HG03342 (cell line): ENCODE results near the gene ERGIC1.

ENCODE experiments used
- ATAC-seq: cut with Tn5 transposase; IDR thresholded peaks from one replicate; pipeline ENCODE4 v1.9.1; 2021; ENCODE audit warnings: mild to moderate bottlenecking, moderate library complexity; ENCODE audit not compliant: unreplicated experiment

ERGIC1 gene

DNA sequence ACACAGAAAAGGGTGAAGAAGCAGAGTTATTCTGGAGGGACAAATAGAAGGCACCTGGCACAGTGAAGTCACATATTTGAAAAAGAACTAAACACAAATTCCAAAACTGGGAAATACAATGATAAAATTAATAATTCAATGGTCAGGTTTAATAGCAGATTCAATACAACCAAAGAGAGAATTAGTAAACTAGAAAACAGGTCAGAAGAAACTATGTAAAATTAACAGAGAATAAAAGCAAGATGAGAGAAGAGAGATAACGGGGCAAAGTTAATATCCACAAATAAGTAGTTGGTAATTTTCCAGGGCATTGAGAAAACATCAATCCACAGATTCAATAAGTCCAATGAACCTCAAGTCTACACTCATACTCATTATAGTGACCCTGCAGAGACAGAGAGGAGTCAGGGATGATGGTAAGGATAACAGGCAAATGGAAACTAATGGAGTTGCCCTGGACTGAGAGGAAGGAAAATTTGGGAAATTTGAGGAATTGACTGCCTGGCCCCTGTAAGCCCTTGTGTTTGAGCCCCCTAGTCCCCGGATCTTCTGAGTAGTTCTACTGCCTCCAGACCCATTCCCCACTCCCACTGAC, 8.3 kb upstream of the ERGIC1 start:
- ATAC-seq, result no peak

DNA sequence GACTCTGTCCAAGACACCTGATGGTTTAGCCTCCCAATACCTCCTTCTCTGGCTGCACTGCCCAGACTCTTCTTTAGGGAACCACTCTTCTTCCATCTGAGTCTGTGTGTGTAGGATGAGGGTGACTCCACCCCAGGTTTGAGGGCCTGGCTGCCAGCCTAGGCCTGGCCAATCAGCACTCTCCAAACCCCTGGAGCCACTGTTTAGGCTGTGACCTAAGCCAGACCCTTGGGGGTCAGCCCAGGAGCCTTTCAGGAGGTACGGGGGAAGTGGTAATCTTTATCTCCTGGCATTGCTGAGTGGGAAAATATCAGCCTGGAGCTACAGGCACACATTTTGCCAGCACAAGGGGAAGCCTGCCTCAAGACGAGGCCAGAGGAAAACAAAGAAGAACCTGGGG, 6.2 kb upstream of the ERGIC1 start:
- ATAC-seq, result no peak

DNA sequence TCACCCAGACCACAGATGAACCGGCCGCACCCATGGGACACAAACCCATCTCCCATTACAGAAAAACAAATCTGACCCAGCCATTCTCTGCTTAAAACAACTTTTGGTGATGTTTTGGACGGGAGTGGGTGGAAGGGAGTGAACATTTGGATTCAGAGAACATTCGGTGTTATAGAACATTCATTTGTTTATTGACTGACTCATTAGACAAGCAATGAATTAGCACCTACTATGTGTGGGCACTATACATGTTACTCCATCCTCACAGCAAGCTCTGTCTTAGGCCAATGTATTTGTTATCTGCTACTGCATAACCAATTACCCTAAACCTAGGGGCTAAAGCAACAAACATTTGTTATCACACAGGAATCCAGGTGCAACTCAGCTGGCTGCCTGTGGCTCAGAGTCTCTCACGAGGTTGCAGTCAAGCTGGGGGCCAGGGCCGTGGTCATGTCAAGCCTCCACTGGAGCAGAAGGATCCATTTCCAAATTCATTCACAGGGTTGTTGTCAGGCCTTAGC, 5.1 kb upstream of the ERGIC1 start:
- no peak for ATAC-seq

DNA sequence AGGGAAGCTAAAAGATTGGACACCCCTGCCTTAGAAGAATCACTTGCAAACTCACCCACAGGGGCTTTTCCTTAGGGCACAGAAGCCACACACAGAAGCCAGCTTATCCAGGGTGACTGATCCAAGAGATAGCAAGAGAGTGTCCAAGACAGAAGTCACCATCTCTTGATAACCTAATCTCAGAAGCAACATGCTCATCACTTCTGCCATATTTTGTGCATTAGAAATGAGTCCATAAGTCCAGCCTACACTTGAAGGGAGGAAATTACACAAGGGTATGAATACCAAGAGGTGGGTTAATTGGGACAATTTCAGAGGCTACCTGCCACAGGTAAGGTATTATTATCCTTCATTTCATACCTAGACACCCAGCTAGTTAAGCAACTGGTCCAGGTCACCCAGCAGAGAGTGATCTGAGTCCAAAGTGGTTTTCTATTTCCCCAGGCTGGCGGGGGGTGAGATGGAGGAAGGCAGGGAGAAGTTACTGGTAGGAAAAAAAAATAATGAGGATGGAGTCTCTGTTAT, 3.7 kb upstream of the ERGIC1 start:
- no peak for ATAC-seq

DNA sequence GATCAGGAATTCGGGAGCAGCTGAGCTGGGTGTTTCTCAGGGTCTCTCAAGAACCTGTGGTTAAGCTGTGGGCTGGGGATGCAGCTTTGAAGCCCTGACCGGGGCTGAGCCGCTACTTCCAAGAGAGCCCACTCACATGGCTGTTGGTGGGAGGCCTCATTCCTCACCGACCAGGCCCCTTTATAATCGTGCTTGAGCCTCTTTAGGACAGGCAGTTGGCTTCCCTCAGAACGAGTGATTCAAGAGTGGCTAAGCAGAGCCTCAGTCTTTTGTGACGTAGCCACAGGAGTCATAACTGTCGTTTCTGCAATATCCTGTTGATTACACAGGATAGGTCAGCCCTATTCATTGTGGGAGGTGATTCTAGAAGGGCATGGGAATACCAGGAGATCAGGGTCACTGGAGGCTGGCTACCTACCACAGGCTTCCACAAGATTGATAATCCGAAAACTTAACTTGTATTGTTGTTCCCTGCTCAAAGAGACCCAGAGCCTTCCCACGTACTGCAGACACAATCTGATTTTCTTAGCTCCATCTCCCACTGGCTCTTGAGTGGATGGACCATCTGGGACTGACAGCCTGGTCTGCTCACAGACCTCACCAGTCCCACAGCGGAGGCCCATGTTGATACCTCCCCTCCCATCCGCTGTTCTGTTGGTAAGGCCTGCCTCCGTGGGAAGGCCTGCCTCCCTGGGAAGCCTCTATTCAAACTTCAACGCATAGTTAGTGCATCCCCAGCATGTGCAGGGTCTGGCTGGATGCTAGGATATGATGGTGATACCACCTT, 3.0 kb upstream of the ERGIC1 start:
- no peak for ATAC-seq

DNA sequence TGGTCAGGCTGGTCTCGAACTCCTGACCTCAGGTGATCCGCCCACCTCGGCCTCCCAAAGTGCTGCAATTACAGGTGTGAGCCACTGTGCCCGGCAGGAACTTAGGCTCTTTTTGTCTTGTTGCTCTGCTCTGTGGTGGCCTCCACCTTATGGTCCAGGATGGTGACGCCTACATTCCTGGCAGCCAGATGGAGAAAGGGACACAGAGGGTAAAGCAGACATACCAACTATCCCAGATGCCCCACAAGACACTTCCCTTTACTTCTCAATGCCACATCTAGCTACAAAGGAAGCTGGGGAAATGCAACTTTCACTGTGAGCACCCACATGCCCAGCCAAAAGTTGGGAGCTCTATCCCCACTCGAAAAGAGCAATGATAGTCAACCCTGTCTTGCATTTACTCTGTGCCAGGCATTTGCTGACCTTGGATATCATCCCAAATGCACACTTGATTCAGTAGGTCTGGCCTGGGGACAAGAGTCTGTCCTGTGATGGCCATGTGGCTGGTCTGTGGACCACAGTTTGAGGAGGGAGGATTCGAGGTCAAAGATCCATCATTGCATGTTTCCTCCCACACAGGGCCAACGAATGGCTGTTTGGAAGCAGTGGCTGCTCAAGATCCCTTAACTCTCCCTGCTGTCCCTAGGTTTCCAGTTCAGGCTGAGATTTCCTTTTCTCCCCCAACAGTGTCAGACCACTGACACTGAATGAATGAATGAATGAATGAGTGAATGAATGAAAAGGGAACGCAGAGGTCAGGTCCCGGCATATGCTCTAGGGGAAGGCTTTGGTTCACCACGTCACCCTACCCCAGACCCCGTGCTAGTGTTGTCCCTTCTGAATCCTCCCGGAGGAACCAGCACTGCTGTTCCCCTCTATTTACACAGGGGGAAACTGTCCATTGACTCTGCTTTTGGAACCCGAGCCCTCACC, 1.4 kb upstream of the ERGIC1 start:
- ATAC-seq, result no peak

DNA sequence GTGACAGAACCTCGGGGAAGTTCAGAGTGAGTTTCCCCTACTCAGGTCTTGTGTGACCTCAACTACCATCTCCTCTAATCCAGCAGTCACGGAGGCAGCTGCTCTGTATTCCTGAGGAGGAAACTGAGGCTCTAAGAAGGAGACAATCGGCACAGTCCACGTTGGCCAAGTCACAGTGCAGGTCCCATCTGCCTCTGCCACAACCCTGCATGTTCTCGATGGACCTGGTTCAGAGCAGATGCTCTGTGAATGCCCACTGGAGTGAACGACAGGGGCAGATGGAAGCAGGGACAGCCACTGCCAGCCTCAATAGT, 722 bp upstream of the ERGIC1 start:
- ATAC-seq, result no peak

DNA sequence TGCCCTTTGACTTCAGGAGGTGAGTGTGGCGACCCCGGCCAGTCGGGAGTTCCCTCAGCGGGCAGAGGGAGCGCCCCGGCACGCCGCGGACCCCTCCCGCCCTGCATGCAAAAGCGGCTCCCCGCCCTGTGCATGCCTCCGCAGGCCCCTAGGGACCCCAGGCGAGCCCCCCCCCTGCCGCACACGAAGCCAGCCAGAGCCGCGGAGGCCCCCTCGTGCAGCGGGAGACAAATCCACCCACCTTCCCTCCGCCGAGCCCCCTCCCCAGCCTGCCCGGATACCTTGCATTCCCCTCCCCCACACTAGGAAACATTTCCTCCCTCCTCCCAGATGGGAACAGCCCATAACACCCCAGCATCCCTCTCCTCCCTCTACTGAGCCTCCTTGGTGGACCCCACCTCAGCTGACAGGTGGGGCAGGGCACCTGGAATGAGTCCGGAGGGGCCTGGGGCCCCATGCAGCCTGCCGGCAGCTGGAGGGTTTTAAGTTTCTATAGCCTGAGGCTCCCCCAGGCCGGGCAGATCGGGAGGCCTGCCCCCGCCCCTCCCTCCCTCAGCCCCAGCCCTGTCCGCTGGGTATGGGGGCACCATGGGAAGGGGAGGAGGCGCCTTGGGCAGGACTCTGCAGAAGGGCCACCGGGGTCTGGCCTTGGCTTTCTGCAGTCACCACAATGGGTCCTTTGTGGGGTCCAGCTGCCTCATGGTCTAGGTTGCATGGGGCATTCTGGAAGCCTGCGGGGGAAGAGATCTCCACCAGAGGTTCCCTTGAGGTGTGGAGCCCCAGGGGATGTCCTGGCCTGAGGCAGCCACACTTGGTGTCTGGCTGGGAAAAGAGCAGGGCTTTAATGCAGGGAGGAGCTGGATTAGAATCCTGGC, 601 bp downstream of the ERGIC1 start:
- ATAC-seq, result peak; percentile 25

DNA sequence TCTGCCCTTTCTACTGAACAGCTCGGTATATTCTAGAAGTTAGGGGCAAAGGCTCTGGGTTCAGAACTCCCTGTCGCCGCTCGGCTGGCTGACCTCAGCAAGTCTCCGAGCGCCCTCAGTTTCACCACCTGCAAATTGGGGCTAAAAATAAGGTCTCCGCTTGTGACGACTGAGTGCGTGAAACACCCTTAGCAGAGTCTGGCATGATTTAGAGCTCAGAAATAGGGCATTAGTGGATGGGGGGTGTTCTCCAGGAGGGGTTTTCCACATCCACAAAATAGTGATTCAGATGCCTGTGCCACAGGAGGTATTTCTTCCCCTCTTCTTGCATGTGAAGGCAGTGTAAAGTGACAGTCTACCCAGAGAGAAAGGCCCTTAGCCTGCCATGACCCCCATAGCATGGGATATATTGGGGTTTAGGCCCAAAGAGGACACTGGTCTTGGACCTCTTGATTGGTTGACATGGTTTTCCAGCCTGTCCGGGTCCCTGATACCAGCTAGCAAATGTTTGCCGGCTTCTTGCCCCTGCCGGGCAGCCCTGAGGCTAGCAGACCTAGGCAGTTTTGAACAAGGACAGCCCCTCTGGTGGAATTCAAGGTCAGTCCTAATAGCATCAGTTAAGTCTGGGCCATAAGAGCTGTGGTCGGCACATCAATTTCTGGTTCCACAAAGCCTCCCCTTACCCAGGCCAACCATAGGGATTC, 1.4 kb downstream of the ERGIC1 start:
- ATAC-seq, result peak; percentile 3

DNA sequence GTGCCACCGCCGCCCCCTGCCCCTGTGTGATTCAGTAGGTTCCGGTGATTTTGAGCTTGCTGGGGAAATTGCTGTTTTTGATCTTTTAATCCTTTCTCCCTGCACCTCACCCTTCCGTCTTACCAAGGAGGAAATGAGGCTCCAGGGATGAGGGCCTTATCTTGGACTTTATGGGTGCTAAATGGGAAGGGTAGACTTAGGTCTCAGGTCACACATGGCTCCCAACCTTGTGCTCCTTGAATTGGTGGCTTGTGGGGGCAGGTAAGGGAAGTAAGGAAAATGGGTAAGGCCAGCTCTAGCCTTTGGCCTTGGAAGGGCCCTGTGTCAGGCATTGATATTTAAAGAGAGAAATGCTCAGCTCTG, 1.9 kb downstream of the ERGIC1 start:
- ATAC-seq, result no peak

DNA sequence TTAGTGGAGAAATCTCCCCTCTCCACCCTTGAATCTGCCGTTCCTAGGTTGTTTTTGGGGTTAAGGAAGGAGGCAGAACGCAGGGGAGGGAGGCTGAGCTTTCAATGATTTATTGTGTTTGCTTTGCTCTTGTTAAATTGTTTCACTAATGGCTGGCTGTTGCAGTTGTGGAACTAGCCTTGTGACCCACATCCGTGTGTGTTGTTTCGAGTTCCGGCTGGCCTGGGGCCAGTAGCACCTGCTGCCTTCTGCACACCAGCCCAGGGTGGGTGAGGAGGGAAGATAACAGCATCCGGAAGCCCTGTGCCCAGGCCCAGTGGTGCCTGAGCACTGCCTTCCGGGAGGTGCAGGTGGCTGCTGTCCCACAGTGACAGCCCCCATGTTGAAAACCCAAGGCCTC, 3.6 kb downstream of the ERGIC1 start:
- peak; percentile 57 for ATAC-seq

DNA sequence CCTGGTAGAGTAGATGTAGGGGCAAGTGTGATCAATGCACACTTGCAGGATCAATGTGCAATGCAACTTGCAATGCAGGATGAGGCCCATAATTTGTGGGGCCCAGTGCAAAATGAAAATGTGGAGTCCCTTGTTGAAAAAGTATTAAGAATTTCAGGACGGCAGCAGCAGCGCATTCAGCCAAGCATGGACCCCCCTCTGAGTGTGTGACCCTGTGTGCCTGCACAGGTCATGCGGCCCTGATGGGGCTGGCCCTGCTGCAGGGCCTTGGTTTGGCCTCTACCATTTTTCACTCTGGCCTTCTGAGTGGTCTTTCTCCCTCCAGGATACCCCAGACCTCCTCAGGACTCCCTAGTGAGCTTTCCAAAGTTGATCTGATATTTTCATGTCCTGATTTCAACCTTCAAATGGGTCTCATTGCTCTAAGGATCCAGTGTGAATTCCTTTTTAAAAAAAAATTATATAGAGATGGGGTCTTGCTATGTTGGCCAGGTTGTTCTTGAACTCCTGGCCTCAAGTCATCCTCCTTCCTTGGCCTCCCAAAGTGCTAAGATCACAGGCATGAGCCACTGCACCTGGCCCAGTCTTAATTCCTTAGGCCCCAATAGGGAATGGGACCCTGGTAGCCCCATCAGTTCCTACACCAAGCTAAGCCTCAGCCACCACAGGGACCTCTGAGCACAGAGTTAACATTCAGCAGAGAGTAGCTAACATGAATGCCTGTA, 4.3 kb downstream of the ERGIC1 start:
- no peak for ATAC-seq

DNA sequence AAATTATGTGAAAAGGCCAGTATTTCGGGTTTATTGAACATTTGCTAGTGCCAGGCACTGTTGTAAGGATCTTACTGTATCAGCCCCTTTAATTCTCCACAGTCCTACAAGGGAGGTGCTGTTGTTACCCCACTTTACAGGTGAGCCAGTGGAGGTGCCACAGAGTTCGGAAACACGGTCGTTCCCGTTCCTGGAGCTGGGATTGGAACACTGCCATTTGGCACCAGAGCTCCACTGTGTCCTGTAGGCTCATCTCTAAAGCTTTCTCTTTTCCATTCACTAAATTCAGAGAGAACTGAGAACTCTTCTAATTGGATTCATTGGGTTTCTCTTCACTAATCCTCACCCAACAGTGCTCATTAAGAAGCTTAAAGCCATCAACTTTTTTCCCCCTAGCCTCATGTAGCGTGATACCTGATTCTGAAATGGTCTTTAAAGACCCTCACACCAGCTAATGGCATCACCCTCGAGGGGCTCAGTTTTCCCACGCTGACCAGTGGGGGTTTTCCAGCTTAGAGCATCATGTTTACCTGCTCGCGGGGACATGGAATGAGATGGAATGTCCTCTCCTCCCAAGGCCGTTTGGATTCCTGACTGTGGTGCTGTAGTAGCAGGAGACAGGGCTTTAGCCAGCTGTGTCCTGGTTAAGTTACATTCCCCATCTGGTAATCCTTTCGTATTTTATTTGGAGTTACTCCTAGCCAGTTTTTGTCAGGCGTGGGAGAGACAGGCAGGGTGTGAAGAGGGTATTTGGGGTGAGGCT, 5.8 kb downstream of the ERGIC1 start:
- no peak for ATAC-seq

DNA sequence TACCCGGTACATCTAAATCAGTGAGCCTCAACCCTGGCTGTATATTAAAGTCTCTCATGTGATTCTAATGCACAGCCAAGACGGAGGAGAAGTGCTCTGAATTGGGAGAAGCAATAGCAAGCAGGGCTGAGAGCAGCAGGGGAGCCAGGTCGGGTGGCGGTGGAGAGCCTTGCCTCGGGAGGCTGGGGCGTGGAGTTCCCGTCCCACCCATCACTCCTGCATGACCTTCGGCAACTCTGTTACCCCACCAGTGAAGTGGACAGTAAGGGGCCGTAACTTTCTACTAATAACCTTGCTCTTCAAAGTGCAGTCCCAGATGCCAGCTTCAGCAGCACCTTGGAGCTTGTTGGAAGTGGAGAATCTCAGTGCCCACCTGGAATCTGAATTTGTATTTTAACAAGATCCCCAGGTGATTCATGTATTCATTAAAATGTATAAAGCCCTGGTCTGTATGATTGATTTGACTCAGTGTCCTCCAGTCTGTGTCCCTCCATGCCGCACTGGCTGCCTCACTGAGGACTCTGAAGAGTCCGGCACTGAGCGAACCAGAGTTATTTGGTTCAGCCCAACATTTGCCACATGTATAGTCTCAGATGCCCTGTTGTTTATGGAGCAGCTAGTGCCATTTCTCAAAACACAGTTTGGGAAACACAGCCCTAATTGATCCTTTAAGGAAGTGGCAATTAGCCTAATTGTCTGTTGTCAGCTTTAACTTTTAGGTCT, 6.5 kb downstream of the ERGIC1 start:
- ATAC-seq, result no peak

DNA sequence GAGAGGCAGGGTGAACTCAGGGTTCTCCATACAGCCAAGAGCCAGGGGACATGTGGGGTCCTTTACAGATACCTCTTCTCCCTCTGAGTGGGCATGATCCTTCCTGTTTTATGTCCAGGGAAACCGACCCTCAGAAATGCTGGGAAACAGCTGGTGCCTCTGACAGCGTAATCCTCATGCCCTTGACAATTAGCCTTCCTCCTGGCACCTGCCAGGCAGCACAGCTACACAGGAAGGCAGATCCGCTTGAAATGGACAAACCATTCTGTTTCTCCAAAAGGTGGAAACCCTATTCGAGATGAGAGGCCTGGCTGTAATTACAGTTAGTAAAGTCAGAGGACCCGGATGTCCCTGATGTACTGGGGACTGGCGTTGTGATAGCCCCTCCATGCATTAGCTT, 7.2 kb downstream of the ERGIC1 start:
- no peak for ATAC-seq

DNA sequence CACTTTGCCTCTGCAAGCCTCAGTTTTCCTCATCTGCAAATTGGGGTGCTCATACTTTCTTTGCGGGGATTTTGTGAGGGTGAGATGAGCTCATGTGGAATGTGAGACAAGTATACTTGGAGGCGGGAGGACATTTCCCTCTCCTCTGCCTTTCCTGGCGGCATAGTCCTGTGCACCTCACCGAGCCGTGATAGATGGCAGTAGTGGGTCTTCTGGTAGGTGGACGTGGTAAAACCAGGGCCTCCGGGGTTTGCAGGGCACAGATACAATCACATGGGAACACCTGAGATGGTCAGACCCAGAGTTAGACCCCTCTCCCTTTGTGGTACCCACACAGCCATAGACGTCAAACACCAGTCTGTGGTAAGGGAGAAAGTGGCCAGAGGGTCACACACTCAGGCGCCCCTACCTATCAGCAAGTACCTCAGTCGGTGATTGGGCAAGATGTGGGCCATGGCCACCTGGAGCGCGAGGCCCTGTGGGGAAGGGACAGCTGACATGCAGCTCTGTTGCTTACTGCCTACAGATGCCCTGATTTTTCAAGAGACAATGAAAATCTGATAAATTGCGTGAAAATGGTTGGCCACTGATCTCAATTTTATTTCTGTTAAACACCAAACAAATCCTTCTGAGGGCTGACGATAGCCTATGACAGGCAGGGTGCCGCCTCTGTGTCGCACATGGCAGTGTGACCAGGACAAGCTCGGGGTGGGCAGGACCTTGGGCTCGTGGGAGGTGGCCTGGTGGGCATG, 9.9 kb downstream of the ERGIC1 start:
- no peak for ATAC-seq

DNA sequence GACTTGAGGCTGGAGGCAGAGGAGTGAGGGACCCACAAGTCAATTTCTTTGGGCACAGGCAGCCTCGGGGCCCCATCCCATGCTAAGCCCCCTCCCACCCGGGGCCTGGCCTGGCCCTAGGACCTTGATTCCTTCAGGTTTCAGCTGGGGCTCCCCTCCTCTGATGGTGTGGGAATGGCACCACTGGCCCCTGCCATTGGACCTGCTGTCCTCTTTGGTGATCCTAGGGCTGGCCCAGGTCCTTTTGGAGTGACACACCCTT, 10.5 kb downstream of the ERGIC1 start:
- no peak for ATAC-seq
